H9 (cell line): ENCODE data around the gene FBXL7. TPM values are rescaled to one million over a fixed set of nuclear protein-coding genes. Genes with fewer than 3 reads are reported as not detected.

Experiments used
- DNase-seq: peaks from one replicate; pipeline ENCODE4 v3.0.0-alpha.2; 2017
- H2AFZ ChIP-seq: one replicate; pipeline ENCODE4 v1.6.1; 2013; ENCODE audit warnings: mild to moderate bottlenecking, low read length, control low read depth, moderate library complexity
- H2AK5ac ChIP-seq: 2 replicates; pipeline ENCODE4 v1.6.1; 2013; ENCODE audit warnings: low read length, control low read depth, mixed read lengths; ENCODE audit not compliant: insufficient read length
- H2BK120ac ChIP-seq: one replicate; pipeline ENCODE4 v1.6.1; 2013; ENCODE audit warnings: low read depth, mild to moderate bottlenecking, low read length, control low read depth, inconsistent platforms; ENCODE audit not compliant: poor library complexity, severe bottlenecking
- H2BK12ac ChIP-seq: 2 replicates; pipeline ENCODE4 v1.6.1; 2013; ENCODE audit warnings: low read length, control low read depth, mixed read lengths, low read depth; ENCODE audit not compliant: insufficient read length
- H2BK15ac ChIP-seq: 2 replicates; pipeline ENCODE4 v1.6.1; 2013; ENCODE audit warnings: low read depth, low read length, control low read depth
- H2BK20ac ChIP-seq: one replicate; pipeline ENCODE4 v1.6.1; 2013; ENCODE audit warnings: low read depth, mild to moderate bottlenecking, low read length, control low read depth, inconsistent platforms; ENCODE audit not compliant: poor library complexity, severe bottlenecking
- H2BK5ac ChIP-seq: 2 replicates; pipeline ENCODE4 v1.6.1; 2013; ENCODE audit warnings: low read length, control low read depth, mixed read lengths; ENCODE audit not compliant: insufficient read length
- H3K14ac ChIP-seq: 2 replicates; pipeline ENCODE4 v1.6.1; 2013; ENCODE audit warnings: low read length, control low read depth; ENCODE audit not compliant: insufficient read depth
- H3K18ac ChIP-seq: 2 replicates; pipeline ENCODE4 v1.6.1; 2013; ENCODE audit warnings: low read depth, mild to moderate bottlenecking, mixed read lengths, low read length, control low read depth; ENCODE audit not compliant: insufficient read length
- H3K23ac ChIP-seq: 2 replicates; pipeline ENCODE4 v1.6.1; 2013; ENCODE audit warnings: low read length, control low read depth, mixed read lengths, low read depth; ENCODE audit not compliant: insufficient read length
- H3K23me2 ChIP-seq: 2 replicates; pipeline ENCODE4 v1.6.1; 2013; ENCODE audit warnings: low read depth, mild to moderate bottlenecking, mixed read lengths, low read length, control low read depth; ENCODE audit not compliant: insufficient read length, poor library complexity, severe bottlenecking
- H3K27ac ChIP-seq: 2 replicates; pipeline ENCODE4 v1.5.1; 2013; ENCODE audit warnings: low read length, control low read depth, mixed read lengths, low read depth; ENCODE audit not compliant: insufficient read length
- H3K27me3 ChIP-seq: 2 replicates; pipeline ENCODE4 v1.6.1; 2013; ENCODE audit warnings: low read length, control low read depth, inconsistent platforms; ENCODE audit not compliant: insufficient read depth
- H3K4ac ChIP-seq: 2 replicates; pipeline ENCODE4 v1.6.1; 2013; ENCODE audit warnings: low read depth, mild to moderate bottlenecking, control low read depth, inconsistent platforms, low read length, moderate library complexity
- H3K4me1 ChIP-seq: 2 replicates; pipeline ENCODE4 v1.6.1; 2013; ENCODE audit warnings: low read length, control low read depth, inconsistent platforms; ENCODE audit not compliant: insufficient read depth
- H3K4me2 ChIP-seq: 2 replicates; pipeline ENCODE4 v1.6.1; 2013; ENCODE audit warnings: low read length, control low read depth, mixed read lengths; ENCODE audit not compliant: insufficient read length, insufficient read depth
- H3K56ac ChIP-seq: 2 replicates; pipeline ENCODE4 v1.6.1; 2013; ENCODE audit warnings: low read depth, mild to moderate bottlenecking, mixed read lengths, low read length, control low read depth; ENCODE audit not compliant: insufficient read length
- H3K79me1 ChIP-seq: 2 replicates; pipeline ENCODE4 v1.6.1; 2013; ENCODE audit warnings: low read depth, mild to moderate bottlenecking, moderate library complexity, low read length, control low read depth, inconsistent platforms; ENCODE audit not compliant: insufficient read depth, poor library complexity, severe bottlenecking
- H3K79me2 ChIP-seq: 2 replicates; pipeline ENCODE4 v1.6.1; 2013; ENCODE audit warnings: low read length, control low read depth, inconsistent platforms; ENCODE audit not compliant: insufficient read depth
- H3K9ac ChIP-seq: 2 replicates; pipeline ENCODE4 v1.6.1; 2013; ENCODE audit warnings: low read length, control low read depth, mixed read lengths; ENCODE audit not compliant: insufficient read length; ENCODE audit errors: extremely low read depth
- H3K9me3 ChIP-seq: one replicate; pipeline ENCODE4 v1.6.1; 2013; ENCODE audit warnings: low read depth, low read length, inconsistent platforms; ENCODE audit not compliant: control insufficient read depth
- H3T11ph ChIP-seq: one replicate; pipeline ENCODE4 v1.6.1; 2013; ENCODE audit warnings: mild to moderate bottlenecking, low read length, control low read depth, inconsistent platforms
- H4K20me1 ChIP-seq: one replicate; pipeline ENCODE4 v1.6.1; 2013; ENCODE audit not compliant: control insufficient read depth, insufficient read length, insufficient read depth
- H4K5ac ChIP-seq: 2 replicates; pipeline ENCODE4 v1.6.1; 2013; ENCODE audit warnings: low read depth, mild to moderate bottlenecking, mixed read lengths, low read length, control low read depth; ENCODE audit not compliant: insufficient read length
- H4K8ac ChIP-seq: replicated peaks from 2 replicates; pipeline ENCODE4 v1.6.1; 2013; ENCODE audit warnings: low read length, control low read depth, mixed read lengths, low read depth; ENCODE audit not compliant: insufficient read length
- H4K91ac ChIP-seq: 2 replicates; pipeline ENCODE4 v1.6.1; 2013; ENCODE audit warnings: low read depth, mild to moderate bottlenecking, moderate library complexity, mixed read lengths, low read length, control low read depth; ENCODE audit not compliant: insufficient read length
- H3K27ac Mint-ChIP-seq, 3 experiments: 2 replicates in 2 of 3; 3 replicates in 1 of 3; pipeline ENCODE4 v1.8.0; 2020 to 2021; ENCODE audit warnings: mixed read lengths in 3 of 3, mild to moderate bottlenecking in 1 of 3, moderate library complexity in 1 of 3
- H3K27me3 Mint-ChIP-seq: 2 replicates; pipeline ENCODE4 v1.8.0; 2021; ENCODE audit warnings: low read depth, mild to moderate bottlenecking, moderate library complexity, mixed read lengths
- H3K36me3 Mint-ChIP-seq, 3 experiments: 2 replicates in 2 of 3; 3 replicates in 1 of 3; pipeline ENCODE4 v1.8.0; 2020 to 2021; ENCODE audit warnings: low read depth in 3 of 3, mixed read lengths in 3 of 3; ENCODE audit not compliant: insufficient read depth in 1 of 3
- H3K4me1 Mint-ChIP-seq, 2 experiments: 2 replicates each; pipeline ENCODE4 v1.8.0; 2020; ENCODE audit warnings: mixed read lengths in 2 of 2
- H3K4me3 Mint-ChIP-seq, 2 experiments: 2 replicates in 1 of 2; 3 replicates in 1 of 2; pipeline ENCODE4 v1.8.0; 2020 to 2021; ENCODE audit warnings: mild to moderate bottlenecking in 2 of 2, mixed read lengths in 2 of 2, moderate library complexity in 1 of 2
- H3K9me3 Mint-ChIP-seq, 2 experiments: 2 replicates in 1 of 2; 3 replicates in 1 of 2; pipeline ENCODE4 v1.8.0; 2020; ENCODE audit warnings: mild to moderate bottlenecking in 2 of 2, mixed read lengths in 2 of 2, moderate library complexity in 1 of 2
- CTCF ChIP-seq: fragments of 200-600 bp; sonication (generic); conservative IDR thresholded peaks from 3 replicates; pipeline ENCODE4 v1.8.0; 2021; ENCODE audit warnings: antibody characterized with exemption, mild to moderate bottlenecking
- WGBS: extraction: QIAGEN DNeasy Blood & Tissue Kit; methylation state at CpG from one replicate; pipeline ENCODE4 v1.1.7; 2013; ENCODE audit warnings: missing lambda C conversion rate, low lambda C conversion rate, mixed read lengths; ENCODE audit not compliant: insufficient read length; ENCODE audit errors: extremely low coverage; 5-methylcytosine and 5-hydroxymethylcytosine counted together
- total RNA-seq: library from RNA; stranded (reverse); gene quantifications from 2 replicates; pipeline ENCODE4 v1.2.1, GENCODE V29; 2021

The FBXL7 gene
- total RNA-seq, 1 experiment from 2014 or later = 14.6 TPM

- H3T11ph ChIP-seq = no peak overlapping the region
- H2BK15ac ChIP-seq = no peak overlapping the region
- H3K56ac ChIP-seq = no peak overlapping the region
- no peak overlapping the region for H2BK5ac ChIP-seq
- peaks cover 4 to 13% (median 8%) of the 10 kb centered on the region in 3 experiments; a peak in 5 of 7 replicates for H3K36me3 Mint-ChIP-seq
- no peaks in the 10 kb centered on the region for H3K9me3 ChIP-seq
- H4K5ac ChIP-seq = no peak overlapping the region
- no peak overlapping the region for H4K8ac ChIP-seq
- H3K4me2 ChIP-seq = no peak overlapping the region
- H3K14ac ChIP-seq = no peak overlapping the region
- H3K18ac ChIP-seq = no peak overlapping the region
- no peak overlapping the region for H2AK5ac ChIP-seq
- no peak overlapping the region for H3K23ac ChIP-seq
- DNase-seq = no peak
- peak; percentile 44; the same call in 2 of the 3 replicates for TF ChIP-seq CTCF
- H3K27ac ChIP-seq = no peak overlapping the region
- H2BK120ac ChIP-seq = no peak overlapping the region
- no CpG with 5 or more reads among the region's 6 CpGs for WGBS
- H2BK12ac ChIP-seq = no peak overlapping the region
- H3K4me3 Mint-ChIP-seq = no peak overlapping the region
- H4K20me1 ChIP-seq = no peaks in the 10 kb centered on the region
- no peaks in the 10 kb centered on the region for H3K79me1 ChIP-seq
- no peaks in the 10 kb centered on the region for H3K23me2 ChIP-seq
- H3K9me3 Mint-ChIP-seq = peaks cover 6 to 12% of the 10 kb centered on the region in 2 experiments; a peak in 4 of 5 replicates
- H3K4me1 Mint-ChIP-seq = peaks cover 45 to 56% of the 10 kb centered on the region in 2 experiments
- no peaks in the 10 kb centered on the region for H3K79me2 ChIP-seq
- H2BK20ac ChIP-seq = no peak overlapping the region
- H3K27me3 Mint-ChIP-seq = no peaks in the 10 kb centered on the region; the same call in 1 of the 2 replicates
- no peak overlapping the region for H4K91ac ChIP-seq
- H3K4ac ChIP-seq = no peak overlapping the region
- peaks cover 6% of the 10 kb centered on the region; the same call in 1 of the 2 replicates for H3K4me1 ChIP-seq
- H2AFZ ChIP-seq = no peak overlapping the region
- H3K9ac ChIP-seq = no peak overlapping the region
- H3K27ac Mint-ChIP-seq = peak overlapping the region; percentile 7 to 61 (median 46); a peak in 5 of 7 replicates
- no peaks in the 10 kb centered on the region for H3K27me3 ChIP-seq
These were observed 294.3 kb downstream of the FBXL7 start for GRCh38 chr5:15794052-15794985.
